Head of caudate nucleus (tissue), 42 donors: ENCODE data around the gene ARHGAP4.
A peak's percentile ranks its signal among the peaks of the same experiment; 100 is the strongest.

Source experiments
- DNase-seq, 42 donors: peaks; one replicate each; pipeline versions ENCODE4 v3.0.0 to v3.0.0-alpha.2; 2020 to 2021; ENCODE audit warnings: mixed read lengths in 7 of 42
- intact Hi-C: fragments of 100-400 bp; cut with DNase I; formaldehyde crosslinking; loops from one replicate; pipeline ENCODE4 v1.15.0; 2022

ARHGAP4 gene

GRCh38 chrX:153966841-153967535, 40.9 kb upstream of the ARHGAP4 start:
- intact Hi-C loops, result no loop called here
- peak in 31 of 42 donors; percentile 12 to 81 (median 58) for DNase-seq

GRCh38 chrX:153966283-153966688, 40.2 kb upstream of the ARHGAP4 start:
- intact Hi-C loops, result no loop called here
- DNase-seq, result peak in 9 of 42 donors; percentile 20 to 46 (median 28)

GRCh38 chrX:153965406-153965805, 39.3 kb upstream of the ARHGAP4 start:
- intact Hi-C loops, result no loop called here

DNA sequence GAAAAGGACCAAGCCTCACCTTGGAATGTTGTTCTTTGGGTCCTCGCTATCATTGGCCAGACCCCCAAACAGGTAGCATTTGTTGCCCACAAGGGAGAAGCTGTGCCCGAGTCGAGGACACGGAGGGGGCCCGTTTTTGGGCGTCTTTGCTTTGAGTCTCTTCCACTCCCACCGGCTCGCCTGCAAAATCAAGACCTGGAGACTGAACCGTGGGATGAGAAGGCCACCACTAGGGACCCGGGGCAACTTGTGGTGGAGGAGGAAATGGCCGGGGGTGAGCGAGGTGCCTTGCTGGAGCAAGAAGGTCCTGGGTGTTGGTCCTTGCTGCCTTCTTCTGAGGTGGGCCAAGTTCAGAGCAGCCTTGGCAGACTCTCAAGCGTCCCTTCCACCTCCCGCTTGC, 38.0 kb upstream of the ARHGAP4 start:
- intact Hi-C loops, result no loop called here
- DNase-seq, result no peak

More at GRCh38 chrX:153965406-153965805, 39.3 kb upstream of the ARHGAP4 start:
- DNase-seq, result no peak

- peak in 3 of 42 donors; percentile 34 to 53 (median 37) for DNase-seq
- intact Hi-C loops, result no loop called here
These were observed 37.5 kb upstream of the ARHGAP4 start for GRCh38 chrX:153963546-153963945.

- DNase-seq, result no peak
- intact Hi-C loops, result no loop called here
These were observed 35.2 kb upstream of the ARHGAP4 start for GRCh38 chrX:153961292-153961691.

DNA sequence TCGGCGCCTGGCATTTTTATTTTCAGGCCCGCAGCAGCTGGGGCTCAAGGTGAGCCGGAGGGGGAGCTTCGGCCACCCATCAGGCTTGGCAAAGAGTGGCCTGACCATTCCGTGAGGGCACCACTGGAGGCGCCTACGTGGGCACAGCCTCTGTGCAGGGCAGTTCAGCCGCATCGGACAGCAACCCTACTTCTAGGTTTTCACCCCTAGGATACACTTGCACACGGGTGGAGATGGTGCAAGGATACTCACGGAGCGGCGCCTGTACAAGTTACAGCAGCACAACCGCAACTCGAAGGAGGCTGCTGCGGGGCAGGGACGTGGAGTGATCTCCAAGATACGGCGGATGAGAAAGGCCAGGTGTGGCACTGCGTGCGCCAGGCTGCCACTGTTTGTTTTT, 34.7 kb upstream of the ARHGAP4 start:
- intact Hi-C loops, result no loop called here
- no peak for DNase-seq

GRCh38 chrX:153960077-153960476, 34.0 kb upstream of the ARHGAP4 start:
- DNase-seq, result peak in 1 of 42 donors; percentile 34
- intact Hi-C loops, result no loop called here

- intact Hi-C loops, result no loop called here
- DNase-seq, result no peak
These were observed 33.6 kb upstream of the ARHGAP4 start for GRCh38 chrX:153959649-153960048.

DNA sequence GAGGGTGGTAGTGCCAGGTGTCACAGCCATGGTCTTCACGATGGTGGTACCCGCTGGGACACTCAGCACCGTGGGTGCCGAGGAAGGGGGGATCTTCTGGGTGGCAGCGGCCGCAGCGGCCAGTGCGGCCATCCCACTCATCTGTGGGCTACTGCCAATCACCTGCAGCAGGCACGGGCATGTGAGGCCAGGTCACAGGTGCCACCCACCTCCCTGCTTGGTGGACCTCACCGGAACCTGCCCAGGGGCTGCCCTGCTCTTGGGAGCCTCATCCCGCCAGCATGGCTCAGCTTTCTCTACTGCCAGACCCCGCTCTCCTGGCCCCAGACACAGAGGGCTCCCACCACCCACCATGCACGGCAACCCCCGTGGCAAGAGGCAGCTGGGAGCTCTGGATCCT, 32.5 kb upstream of the ARHGAP4 start:
- intact Hi-C loops, result no loop called here
- no peak for DNase-seq

GRCh38 chrX:153957224-153957623, 31.2 kb upstream of the ARHGAP4 start:
- no peak for DNase-seq
- intact Hi-C loops, result no loop called here

GRCh38 chrX:153956044-153956907, 30.2 kb upstream of the ARHGAP4 start:
- no peak for DNase-seq
- intact Hi-C loops, result no loop called here

- intact Hi-C loops, result no loop called here
- no peak for DNase-seq
These were observed 29.2 kb upstream of the ARHGAP4 start for GRCh38 chrX:153955228-153955732.

GRCh38 chrX:153954558-153955227, 28.6 kb upstream of the ARHGAP4 start:
- no peak for DNase-seq
- intact Hi-C loops, result no loop called here

DNA sequence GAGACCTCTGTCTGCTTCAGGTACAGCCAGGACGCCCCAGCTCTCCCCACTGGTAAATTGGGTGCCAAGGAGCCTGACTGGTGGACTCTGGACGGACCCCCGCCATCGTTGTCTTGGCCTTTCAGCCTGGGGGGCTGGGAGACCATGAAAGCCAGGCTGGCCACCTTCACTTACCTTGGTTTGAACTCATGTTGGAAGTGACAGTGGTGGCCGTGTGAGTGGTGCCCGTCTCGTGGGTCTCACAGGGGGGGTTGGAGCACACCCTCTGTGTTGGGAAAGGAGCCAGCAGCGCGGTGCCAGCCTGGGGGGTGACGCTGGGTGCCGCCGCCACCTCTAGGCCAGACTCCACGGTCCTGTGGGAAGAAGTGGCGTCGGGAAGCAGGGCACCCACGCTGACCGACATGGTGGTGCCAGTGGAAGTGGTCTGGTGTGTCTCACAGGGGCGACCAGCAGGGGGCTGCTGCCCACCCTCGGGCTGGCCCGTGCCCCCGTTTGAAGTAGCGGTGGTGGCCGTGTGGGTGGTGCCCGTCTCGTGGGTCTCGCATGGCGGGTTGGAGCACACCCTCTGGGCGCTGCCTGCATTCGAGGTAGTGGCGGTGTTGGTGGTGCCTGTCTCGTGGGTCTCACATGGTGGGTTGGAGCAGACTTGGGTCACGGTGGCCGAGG, 28.0 kb upstream of the ARHGAP4 start:
- DNase-seq, result no peak

DNA sequence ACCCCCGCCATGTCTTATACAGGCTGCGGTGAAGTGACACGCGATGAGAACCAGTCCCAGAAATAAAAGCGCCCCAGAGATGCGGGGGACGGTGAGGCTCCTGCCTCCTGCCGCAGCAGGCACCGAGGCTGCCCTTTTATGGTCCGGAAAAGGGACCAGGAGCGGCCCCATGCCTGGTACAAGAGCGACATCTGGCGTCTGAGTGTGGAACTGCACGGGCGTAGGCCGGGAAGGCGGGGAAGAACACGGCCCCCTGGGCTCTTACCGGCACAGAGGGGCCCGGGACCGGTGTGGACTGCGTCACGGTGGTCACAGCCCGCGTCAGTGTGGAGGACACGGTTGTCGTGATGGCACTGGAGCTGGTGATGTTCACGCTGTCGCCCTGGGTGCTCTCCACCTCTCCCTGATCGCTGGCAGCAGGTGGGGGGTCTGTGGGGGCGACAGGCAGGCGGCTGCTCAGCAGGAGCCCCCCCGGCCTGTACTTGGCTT, 27.3 kb upstream of the ARHGAP4 start:
- DNase-seq, result peak; percentile 42 to 88 (median 78)
- intact Hi-C loops, result no loop called here

More for the DNA sequence above, 28.0 kb upstream of the ARHGAP4 start:
- intact Hi-C loops, result no loop called here

GRCh38 chrX:153952373-153953026, 26.4 kb upstream of the ARHGAP4 start:
- intact Hi-C loops, result no loop called here
- no peak for DNase-seq

- intact Hi-C loops, result no loop called here
- DNase-seq, result no peak
These were observed 25.8 kb upstream of the ARHGAP4 start for GRCh38 chrX:153951683-153952372.
